Measurements from ENCODE around the gene SCARF2.

DNA sequence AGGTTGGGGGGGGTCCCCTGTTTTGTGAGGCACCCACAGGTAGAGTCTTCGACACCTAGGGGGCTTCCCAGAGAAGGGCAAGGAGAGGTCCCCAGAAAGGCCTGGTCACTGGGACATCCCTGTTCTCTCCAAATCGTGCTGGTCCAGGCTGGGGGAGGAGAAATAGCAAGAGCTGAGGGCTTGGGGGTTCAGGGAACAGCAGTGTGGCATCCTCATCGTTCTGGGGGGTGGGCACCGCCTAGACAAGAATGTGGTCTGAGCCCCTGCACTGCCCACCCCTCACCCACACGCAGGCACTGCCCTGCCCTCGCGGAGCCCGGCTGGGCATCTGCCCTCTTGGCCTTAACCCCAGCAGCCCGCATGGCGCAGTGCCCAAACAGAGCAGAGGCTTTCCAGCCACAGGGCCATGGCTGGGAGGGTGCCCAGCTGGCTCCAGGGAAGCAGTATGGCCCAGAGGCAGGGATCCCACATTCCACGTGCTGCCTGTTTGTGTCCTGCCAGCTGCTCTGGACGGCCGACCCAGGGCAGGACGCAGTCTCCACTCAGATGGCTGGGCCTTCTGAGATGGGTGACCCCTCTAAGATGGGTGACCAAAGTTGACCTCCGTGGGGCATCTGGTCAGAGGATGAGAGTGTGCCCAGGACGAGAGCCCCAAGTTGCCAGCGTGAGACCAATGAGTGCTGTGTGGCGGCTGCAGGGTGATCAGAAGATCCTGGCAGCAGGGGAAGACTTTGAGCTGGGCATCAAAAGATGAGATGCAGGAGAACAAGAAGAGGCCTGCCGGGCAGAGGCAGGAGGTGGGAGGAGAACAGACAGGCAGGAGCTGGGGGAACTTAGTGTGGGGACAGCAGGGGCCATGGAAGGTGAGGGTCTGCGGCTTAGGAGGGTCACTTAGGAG, 14.4 kb downstream of the SCARF2 start:
- TF ChIP-seq CTCF (conservative IDR thresholded peaks at IDR 0.05 in 1 of 2, IDR thresholded peaks at IDR 0.05 in 1 of 2; ENCODE audit: low read depth in 1 of 2, low read length in 2 of 2) (no peak), EZH2 (IDR thresholded peaks at IDR 0.05; ENCODE audit: low read length, missing control alignments) (no peak)
